GM10847 (cell line): ENCODE measurements around the gene FARS2.

Experiments used
- POLR2A ChIP-seq: IDR thresholded peaks from 2 replicates; pipeline ENCODE4 v1.6.1; 2011; ENCODE audit not compliant: insufficient read length; ENCODE audit errors: extremely low read depth

The FARS2 gene

GRCh38 chr6:5786969-5787720 is 525.8 kb downstream of the FARS2 start:
- no peak for TF ChIP-seq POLR2A

GRCh38 chr6:5809450-5809849 is 548.1 kb downstream of the FARS2 start:
- no peak for TF ChIP-seq POLR2A

- no peak for TF ChIP-seq POLR2A
These were observed 550.7 kb downstream of the FARS2 start for GRCh38 chr6:5811997-5812396.

- TF ChIP-seq POLR2A = no peak
These were observed 552.3 kb downstream of the FARS2 start for GRCh38 chr6:5813625-5814027.

GRCh38 chr6:5814116-5814515 is 552.8 kb downstream of the FARS2 start:
- no peak for TF ChIP-seq POLR2A

- no peak for TF ChIP-seq POLR2A
These were observed 553.6 kb downstream of the FARS2 start for GRCh38 chr6:5814901-5815300.

- no peak for TF ChIP-seq POLR2A
These were observed 556.6 kb downstream of the FARS2 start for GRCh38 chr6:5817869-5818268.

- TF ChIP-seq POLR2A = no peak
These were observed 557.6 kb downstream of the FARS2 start for GRCh38 chr6:5818959-5819358.
